ENCODE measurements around the gene CHCHD3. TPM values are rescaled to one million over a fixed set of nuclear protein-coding genes. Genes with fewer than 3 reads are reported as not detected.

The CHCHD3 gene
- total RNA-seq, 1 donor from 2014 or later, result 90.8 TPM

GRCh38 chr7:132881317-132881716, 200.6 kb downstream of the CHCHD3 start:
- Histone ChIP-seq H3K36me3 (ENCODE audit: control insufficient read depth in 3 of 3, insufficient read depth in 3 of 3, low read length in 3 of 3) (no peaks in the 10 kb centered on the region), H3K4me1 (ENCODE audit: control insufficient read depth in 3 of 3, insufficient read depth in 3 of 3, low read length in 3 of 3) (peaks cover 0 to 7% (median 0%) of the 10 kb centered on the region in 3 donors), H3K9me3 (ENCODE audit: control insufficient read depth in 3 of 3, low read length in 3 of 3) (no peaks in the 10 kb centered on the region), H3K27me3 (ENCODE audit: control insufficient read depth in 3 of 3, insufficient read depth in 3 of 3, low read length in 3 of 3) (no peaks in the 10 kb centered on the region), H3K4me3 (ENCODE audit: low read length in 3 of 3) (no peak overlapping the region), H3K27ac (ENCODE audit: low read depth, low read length) (no peak overlapping the region), H3K9ac (ENCODE audit: low read depth in 1 of 3, low read length in 3 of 3) (no peak overlapping the region)

- Histone ChIP-seq H3K4me1 (ENCODE audit: control insufficient read depth in 3 of 3, insufficient read depth in 3 of 3, low read length in 3 of 3) (peaks cover 0 to 7% (median 0%) of the 10 kb centered on the region in 3 donors), H3K36me3 (ENCODE audit: control insufficient read depth in 3 of 3, insufficient read depth in 3 of 3, low read length in 3 of 3) (no peaks in the 10 kb centered on the region), H3K27me3 (ENCODE audit: control insufficient read depth in 3 of 3, insufficient read depth in 3 of 3, low read length in 3 of 3) (no peaks in the 10 kb centered on the region), H3K9ac (ENCODE audit: low read depth in 1 of 3, low read length in 3 of 3) (no peak overlapping the region), H3K4me3 (ENCODE audit: low read length in 3 of 3) (no peak overlapping the region), H3K9me3 (ENCODE audit: control insufficient read depth in 3 of 3, low read length in 3 of 3) (no peaks in the 10 kb centered on the region), H3K27ac (ENCODE audit: low read depth, low read length) (no peak overlapping the region)
Observed at GRCh38 chr7:132879579-132879978, 202.3 kb downstream of the CHCHD3 start.

- Histone ChIP-seq H3K27me3 (ENCODE audit: control insufficient read depth in 3 of 3, insufficient read depth in 3 of 3, low read length in 3 of 3) (no peaks in the 10 kb centered on the region), H3K9ac (ENCODE audit: low read depth in 1 of 3, low read length in 3 of 3) (no peak overlapping the region), H3K27ac (ENCODE audit: low read depth, low read length) (no peak overlapping the region), H3K9me3 (ENCODE audit: control insufficient read depth in 3 of 3, low read length in 3 of 3) (no peaks in the 10 kb centered on the region), H3K36me3 (ENCODE audit: control insufficient read depth in 3 of 3, insufficient read depth in 3 of 3, low read length in 3 of 3) (no peaks in the 10 kb centered on the region), H3K4me3 (ENCODE audit: low read length in 3 of 3) (no peak overlapping the region), H3K4me1 (ENCODE audit: control insufficient read depth in 3 of 3, insufficient read depth in 3 of 3, low read length in 3 of 3) (peaks cover 0 to 7% (median 0%) of the 10 kb centered on the region in 3 donors)
Observed at GRCh38 chr7:132878204-132878919, 203.5 kb downstream of the CHCHD3 start.

- Histone ChIP-seq H3K9ac (ENCODE audit: low read depth in 1 of 3, low read length in 3 of 3) (no peak overlapping the region), H3K27me3 (ENCODE audit: control insufficient read depth in 3 of 3, insufficient read depth in 3 of 3, low read length in 3 of 3) (no peaks in the 10 kb centered on the region), H3K36me3 (ENCODE audit: control insufficient read depth in 3 of 3, insufficient read depth in 3 of 3, low read length in 3 of 3) (no peaks in the 10 kb centered on the region), H3K9me3 (ENCODE audit: control insufficient read depth in 3 of 3, low read length in 3 of 3) (no peaks in the 10 kb centered on the region), H3K27ac (ENCODE audit: low read depth, low read length) (no peak overlapping the region), H3K4me1 (ENCODE audit: control insufficient read depth in 3 of 3, insufficient read depth in 3 of 3, low read length in 3 of 3) (peaks cover 0 to 7% (median 0%) of the 10 kb centered on the region in 3 donors), H3K4me3 (ENCODE audit: low read length in 3 of 3) (no peak overlapping the region)
Observed at GRCh38 chr7:132877573-132877972, 204.3 kb downstream of the CHCHD3 start.

GRCh38 chr7:132876576-132876975, 205.3 kb downstream of the CHCHD3 start:
- H3K9me3 ChIP-seq (ENCODE audit: control insufficient read depth in 3 of 3, low read length in 3 of 3), result no peaks in the 10 kb centered on the region
- H3K36me3 ChIP-seq (ENCODE audit: control insufficient read depth in 3 of 3, insufficient read depth in 3 of 3, low read length in 3 of 3), result no peaks in the 10 kb centered on the region
- H3K9ac ChIP-seq (ENCODE audit: low read depth in 1 of 3, low read length in 3 of 3), result no peak overlapping the region
- no peak overlapping the region for H3K27ac ChIP-seq (ENCODE audit: low read depth, low read length)
- H3K27me3 ChIP-seq (ENCODE audit: control insufficient read depth in 3 of 3, insufficient read depth in 3 of 3, low read length in 3 of 3), result no peaks in the 10 kb centered on the region
- H3K4me1 ChIP-seq (ENCODE audit: control insufficient read depth in 3 of 3, insufficient read depth in 3 of 3, low read length in 3 of 3), result peaks cover 0 to 7% (median 0%) of the 10 kb centered on the region in 3 donors
- no peak overlapping the region for H3K4me3 ChIP-seq (ENCODE audit: low read length in 3 of 3)

- Histone ChIP-seq H3K4me3 (ENCODE audit: low read length in 3 of 3) (no peak overlapping the region), H3K9ac (ENCODE audit: low read depth in 1 of 3, low read length in 3 of 3) (no peak overlapping the region), H3K9me3 (ENCODE audit: control insufficient read depth in 3 of 3, low read length in 3 of 3) (no peaks in the 10 kb centered on the region), H3K27me3 (ENCODE audit: control insufficient read depth in 3 of 3, insufficient read depth in 3 of 3, low read length in 3 of 3) (no peaks in the 10 kb centered on the region), H3K27ac (ENCODE audit: low read depth, low read length) (no peak overlapping the region), H3K4me1 (ENCODE audit: control insufficient read depth in 3 of 3, insufficient read depth in 3 of 3, low read length in 3 of 3) (peaks cover 0 to 4% (median 0%) of the 10 kb centered on the region in 3 donors), H3K36me3 (ENCODE audit: control insufficient read depth in 3 of 3, insufficient read depth in 3 of 3, low read length in 3 of 3) (no peaks in the 10 kb centered on the region)
Observed at GRCh38 chr7:132872034-132872433, 209.9 kb downstream of the CHCHD3 start.

- Histone ChIP-seq H3K9ac (ENCODE audit: low read depth in 1 of 3, low read length in 3 of 3) (no peak overlapping the region), H3K27me3 (ENCODE audit: control insufficient read depth in 3 of 3, insufficient read depth in 3 of 3, low read length in 3 of 3) (no peaks in the 10 kb centered on the region), H3K36me3 (ENCODE audit: control insufficient read depth in 3 of 3, insufficient read depth in 3 of 3, low read length in 3 of 3) (no peaks in the 10 kb centered on the region), H3K4me3 (ENCODE audit: low read length in 3 of 3) (no peak overlapping the region), H3K27ac (ENCODE audit: low read depth, low read length) (no peak overlapping the region), H3K9me3 (ENCODE audit: control insufficient read depth in 3 of 3, low read length in 3 of 3) (no peaks in the 10 kb centered on the region), H3K4me1 (ENCODE audit: control insufficient read depth in 3 of 3, insufficient read depth in 3 of 3, low read length in 3 of 3) (peaks cover 0 to 5% (median 0%) of the 10 kb centered on the region in 3 donors)
Observed at GRCh38 chr7:132871419-132871818, 210.5 kb downstream of the CHCHD3 start.

GRCh38 chr7:132869166-132869861, 212.6 kb downstream of the CHCHD3 start:
- Histone ChIP-seq H3K27me3 (ENCODE audit: control insufficient read depth in 3 of 3, insufficient read depth in 3 of 3, low read length in 3 of 3) (no peaks in the 10 kb centered on the region), H3K9me3 (ENCODE audit: control insufficient read depth in 3 of 3, low read length in 3 of 3) (no peaks in the 10 kb centered on the region), H3K9ac (ENCODE audit: low read depth in 1 of 3, low read length in 3 of 3) (no peak overlapping the region), H3K4me1 (ENCODE audit: control insufficient read depth in 3 of 3, insufficient read depth in 3 of 3, low read length in 3 of 3) (peaks cover 6 to 20% (median 7%) of the 10 kb centered on the region in 3 donors), H3K4me3 (ENCODE audit: low read length in 3 of 3) (no peak overlapping the region), H3K27ac (ENCODE audit: low read depth, low read length) (no peak overlapping the region), H3K36me3 (ENCODE audit: control insufficient read depth in 3 of 3, insufficient read depth in 3 of 3, low read length in 3 of 3) (no peaks in the 10 kb centered on the region)

- Histone ChIP-seq H3K4me3 (ENCODE audit: low read length in 3 of 3) (no peak overlapping the region), H3K27me3 (ENCODE audit: control insufficient read depth in 3 of 3, insufficient read depth in 3 of 3, low read length in 3 of 3) (no peaks in the 10 kb centered on the region), H3K9ac (ENCODE audit: low read depth in 1 of 3, low read length in 3 of 3) (no peak overlapping the region), H3K36me3 (ENCODE audit: control insufficient read depth in 3 of 3, insufficient read depth in 3 of 3, low read length in 3 of 3) (no peaks in the 10 kb centered on the region), H3K4me1 (ENCODE audit: control insufficient read depth in 3 of 3, insufficient read depth in 3 of 3, low read length in 3 of 3) (peaks cover 6 to 20% (median 7%) of the 10 kb centered on the region in 3 donors), H3K27ac (ENCODE audit: low read depth, low read length) (no peak overlapping the region), H3K9me3 (ENCODE audit: control insufficient read depth in 3 of 3, low read length in 3 of 3) (no peaks in the 10 kb centered on the region)
Observed at GRCh38 chr7:132866551-132866950, 215.3 kb downstream of the CHCHD3 start.

GRCh38 chr7:132866144-132866531, 215.8 kb downstream of the CHCHD3 start:
- no peak overlapping the region for H3K27ac ChIP-seq (ENCODE audit: low read depth, low read length)
- H3K9me3 ChIP-seq (ENCODE audit: control insufficient read depth in 3 of 3, low read length in 3 of 3), result no peaks in the 10 kb centered on the region
- H3K4me3 ChIP-seq (ENCODE audit: low read length in 3 of 3), result no peak overlapping the region
- no peak overlapping the region for H3K9ac ChIP-seq (ENCODE audit: low read depth in 1 of 3, low read length in 3 of 3)
- no peaks in the 10 kb centered on the region for H3K36me3 ChIP-seq (ENCODE audit: control insufficient read depth in 3 of 3, insufficient read depth in 3 of 3, low read length in 3 of 3)
- peaks cover 6 to 20% (median 7%) of the 10 kb centered on the region in 3 donors for H3K4me1 ChIP-seq (ENCODE audit: control insufficient read depth in 3 of 3, insufficient read depth in 3 of 3, low read length in 3 of 3)
- H3K27me3 ChIP-seq (ENCODE audit: control insufficient read depth in 3 of 3, insufficient read depth in 3 of 3, low read length in 3 of 3), result no peaks in the 10 kb centered on the region
